Measurements from ENCODE around the gene POU6F1.

The POU6F1 gene

GRCh38 chr12:51147309-51147708 lies 70.6 kb downstream of the POU6F1 start:
- no peak for DNase-seq

- no peak for DNase-seq
Observed at GRCh38 chr12:51139292-51139844, 78.5 kb downstream of the POU6F1 start.

All from amniotic stem cell (primary cell).